HG02588 (cell line): Measurements from ENCODE around the gene ZNF311.
A peak's percentile ranks its signal among the peaks of the same experiment; 100 is the strongest.
"Not testable (repeated sequence)": the region's sequence is repeated elsewhere in the genome, so short reads cannot be mapped to it uniquely, and the experiment has no call there.

Source experiments
- ATAC-seq: cut with Tn5 transposase; IDR thresholded peaks from one replicate; pipeline ENCODE4 v1.9.1; 2021; ENCODE audit warnings: mild to moderate bottlenecking, moderate library complexity; ENCODE audit not compliant: unreplicated experiment

Gene ZNF311

GRCh38 chr6:28983838-28984237, 21.3 kb downstream of the ZNF311 start:
- ATAC-seq, result no peak

GRCh38 chr6:28982476-28983266, 22.4 kb downstream of the ZNF311 start:
- no peak for ATAC-seq

GRCh38 chr6:28981833-28982475, 23.2 kb downstream of the ZNF311 start:
- ATAC-seq, result peak; percentile 30

- no peak for ATAC-seq
Observed at GRCh38 chr6:28981431-28981832, 23.7 kb downstream of the ZNF311 start.

GRCh38 chr6:28980852-28981430, 24.2 kb downstream of the ZNF311 start:
- ATAC-seq, result no peak

GRCh38 chr6:28980137-28980851, 24.8 kb downstream of the ZNF311 start:
- no peak for ATAC-seq

- ATAC-seq, result no peak
Observed at GRCh38 chr6:28979679-28980078, 25.4 kb downstream of the ZNF311 start.

GRCh38 chr6:28978959-28979561, 26.1 kb downstream of the ZNF311 start:
- no peak for ATAC-seq

- ATAC-seq, result no peak
Observed at GRCh38 chr6:28978133-28978491, 27.0 kb downstream of the ZNF311 start.

GRCh38 chr6:28977341-28978132, 27.6 kb downstream of the ZNF311 start:
- ATAC-seq, result no peak

GRCh38 chr6:28976677-28977076, 28.4 kb downstream of the ZNF311 start:
- no peak for ATAC-seq

- no peak for ATAC-seq
Observed at GRCh38 chr6:28974505-28974904, 30.6 kb downstream of the ZNF311 start.

GRCh38 chr6:28970056-28970455, 35.1 kb downstream of the ZNF311 start:
- not testable (repeated sequence) for ATAC-seq

GRCh38 chr6:28969129-28969528, 36.0 kb downstream of the ZNF311 start:
- no peak for ATAC-seq

GRCh38 chr6:28968476-28968875, 36.6 kb downstream of the ZNF311 start:
- ATAC-seq, result no peak

GRCh38 chr6:28965706-28966105, 39.4 kb downstream of the ZNF311 start:
- no peak for ATAC-seq

- no peak for ATAC-seq
Observed at GRCh38 chr6:28960846-28961500, 44.1 kb downstream of the ZNF311 start.

- ATAC-seq, result not testable (repeated sequence)
Observed at GRCh38 chr6:28958561-28959243, 46.4 kb downstream of the ZNF311 start.

- not testable (repeated sequence) for ATAC-seq
Observed at GRCh38 chr6:28957795-28958314, 47.3 kb downstream of the ZNF311 start.
